Measurements from ENCODE around the gene MAP4K5. TPM values are rescaled to one million over a fixed set of nuclear protein-coding genes. Genes with fewer than 3 reads are reported as not detected.

The MAP4K5 gene
- total RNA-seq, 1 experiment from 2014 or later, result 39.1 TPM

- no peaks in the 10 kb centered on the region for H3K27me3 ChIP-seq (ENCODE audit: insufficient read depth, low read length)
- H3K9ac ChIP-seq (ENCODE audit: low read length), result no peak overlapping the region
- no peaks in the 10 kb centered on the region for H3K9me2 ChIP-seq (ENCODE audit: insufficient read depth)
- ChIA-PET RAD21 (ENCODE audit: low non-redundant PET in 1 of 2, low total read pairs in 2 of 2, uncharacterized antibody in 2 of 2, unreplicated experiment in 2 of 2) (no interaction called here), POLR2A (no interaction called here), CTCF (no interaction called here)
- H3K36me3 ChIP-seq (ENCODE audit: control insufficient read depth in 1 of 2, insufficient read depth in 2 of 2, low read length in 2 of 2), result no peaks in the 10 kb centered on the region
- no peaks in the 10 kb centered on the region for H4K20me1 ChIP-seq (ENCODE audit: insufficient read depth)
- ATAC-seq (no peak), DNase-seq (ENCODE audit: low read depth, low spot score) (no peak)
- H3K4me3 ChIP-seq (replicated peaks in 1 of 2; ENCODE audit: low read depth in 1 of 2, low read length in 2 of 2), result no peak overlapping the region
- H2AFZ ChIP-seq (ENCODE audit: low read depth, low read length, poor library complexity, severe bottlenecking), result no peak overlapping the region
- no peak overlapping the region for H3K27ac ChIP-seq (ENCODE audit: low read depth, low read length)
- no peak overlapping the region for H3K4me2 ChIP-seq (ENCODE audit: low read length)
- no TSS peak for BruUV-seq (replicated peaks)
- no peaks in the 10 kb centered on the region for H3K9me3 ChIP-seq (ENCODE audit: control insufficient read depth in 1 of 2, insufficient read depth in 1 of 2, low read depth in 1 of 2, low read length in 2 of 2)
- TF ChIP-seq ELF1 (IDR thresholded peaks at IDR 0.05; ENCODE audit: borderline replicate concordance, low read depth) (no peak), REST (IDR thresholded peaks at IDR 0.05; ENCODE audit: low read depth) (no peak), YY1 (IDR thresholded peaks at IDR 0.05; ENCODE audit: extremely low read depth, insufficient replicate concordance, low read depth, low read length) (no peak), CTCF (IDR thresholded peaks at IDR 0.05 in 2 of 3, conservative IDR thresholded peaks at IDR 0.05 in 1 of 3; ENCODE audit: borderline replicate concordance in 1 of 3, insufficient read depth in 1 of 3, low read depth in 2 of 3, low read length in 2 of 3) (no peak), SRF (IDR thresholded peaks at IDR 0.05; ENCODE audit: low read depth) (no peak), POLR2AphosphoS5 (IDR thresholded peaks at IDR 0.05; ENCODE audit: low read depth, low read length) (no peak), EZH2phosphoT487 (IDR thresholded peaks at IDR 0.05; ENCODE audit: borderline replicate concordance) (no peak)
- intact Hi-C loops (cut with micrococcal nuclease), result no loop called here
- H3K79me2 ChIP-seq (ENCODE audit: insufficient read depth, low read length), result no peaks in the 10 kb centered on the region
- H3K4me1 ChIP-seq (ENCODE audit: control insufficient read depth in 1 of 2, insufficient read depth in 2 of 2, low read length in 2 of 2), result no peaks in the 10 kb centered on the region
Observed at GRCh38 chr14:50377550-50378085, 154.8 kb downstream of the MAP4K5 start.
